ENCODE results near the gene TAF11L14.
"Not testable (repeated sequence)": the region's sequence is repeated elsewhere in the genome, so short reads cannot be mapped to it uniquely, and the experiment has no call there.

TAF11L14 gene

DNA sequence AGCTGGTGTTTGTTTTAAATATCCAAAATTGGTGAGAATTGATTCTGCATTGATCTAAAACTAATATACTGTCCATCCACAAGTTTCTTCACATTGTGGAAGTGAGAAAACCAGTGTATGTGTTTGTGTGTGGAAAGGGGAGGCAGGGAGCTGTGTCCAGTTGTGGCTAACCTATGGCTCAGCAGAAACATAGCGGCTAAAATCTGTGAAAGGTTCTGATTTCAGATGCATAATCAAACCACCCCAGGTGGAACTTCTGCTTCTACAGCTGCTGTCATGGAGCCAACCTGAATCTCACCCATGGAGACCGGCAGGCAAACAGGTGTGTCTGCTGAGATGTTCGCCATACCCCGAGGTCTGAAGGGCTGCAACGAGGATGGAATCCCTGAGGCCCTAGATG is at the start of gene TAF11L14:
Gene TAF11L14, plus strand, starts transcription at position 301 of the 400 bp plus-strand sequence.
- DNase-seq (ENCODE audit: low spot score) (no peak), FAIRE-seq (no peak)

DNA sequence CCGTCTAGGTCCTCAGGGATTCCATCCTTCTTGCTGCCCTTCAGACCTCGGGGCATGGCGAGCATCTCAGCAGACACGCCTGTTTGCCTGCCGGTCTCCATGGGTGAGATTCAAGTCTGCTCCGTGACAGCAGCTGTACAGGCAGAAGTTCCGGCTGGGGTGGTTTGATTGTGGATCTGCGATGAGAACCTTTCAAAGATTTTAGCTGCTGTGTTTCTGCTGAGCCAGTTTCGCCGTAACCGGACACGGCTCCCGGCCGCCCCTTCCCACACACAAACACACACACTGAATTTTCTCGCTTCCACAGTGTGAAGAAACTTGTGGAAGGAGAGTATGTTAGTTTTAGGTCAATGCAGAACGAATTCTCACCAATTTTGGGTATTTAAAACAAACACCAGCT is 48.6 kb upstream of the TAF11L14 start, which contains the start of gene TAF11L7:
Gene TAF11L7, minus strand, starts transcription at position 101 of the 400 bp plus-strand sequence.
- DNase-seq (ENCODE audit: low spot score); FAIRE-seq: not testable (repeated sequence)

GRCh38 chr5:17590860-17591259 is 43.4 kb upstream of the TAF11L14 start, which contains the start of gene TAF11L8:
Gene TAF11L8, minus strand, starts transcription at chr5:17590960.
- not testable (repeated sequence) for FAIRE-seq; DNase-seq (ENCODE audit: low spot score)

DNA sequence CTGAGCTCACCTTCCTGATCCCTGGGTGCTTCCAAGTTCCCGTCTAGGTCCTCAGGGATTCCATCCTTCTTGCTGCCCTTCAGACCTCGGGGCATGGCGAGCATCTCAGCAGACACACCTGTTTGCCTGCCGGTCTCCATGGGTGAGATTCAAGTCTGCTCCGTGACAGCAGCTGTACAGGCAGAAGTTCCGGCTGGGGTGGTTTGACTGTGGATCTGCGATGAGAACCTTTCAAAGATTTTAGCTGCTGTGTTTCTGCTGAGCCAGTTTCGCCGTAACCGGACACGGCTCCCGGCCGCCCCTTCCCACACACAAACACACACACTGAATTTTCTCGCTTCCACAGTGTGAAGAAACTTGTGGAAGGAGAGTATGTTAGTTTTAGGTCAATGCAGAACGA is 40.0 kb upstream of the TAF11L14 start, which contains the start of gene TAF11L9:
Gene TAF11L9, minus strand, starts transcription at position 140 of the 400 bp plus-strand sequence.
- DNase-seq (ENCODE audit: low spot score); FAIRE-seq: not testable (repeated sequence)

GRCh38 chr5:17597728-17598127 is 36.5 kb upstream of the TAF11L14 start, which contains the start of gene TAF11L10:
Gene TAF11L10, minus strand, starts transcription at chr5:17597828.
- DNase-seq (ENCODE audit: low spot score); FAIRE-seq: not testable (repeated sequence)

DNA sequence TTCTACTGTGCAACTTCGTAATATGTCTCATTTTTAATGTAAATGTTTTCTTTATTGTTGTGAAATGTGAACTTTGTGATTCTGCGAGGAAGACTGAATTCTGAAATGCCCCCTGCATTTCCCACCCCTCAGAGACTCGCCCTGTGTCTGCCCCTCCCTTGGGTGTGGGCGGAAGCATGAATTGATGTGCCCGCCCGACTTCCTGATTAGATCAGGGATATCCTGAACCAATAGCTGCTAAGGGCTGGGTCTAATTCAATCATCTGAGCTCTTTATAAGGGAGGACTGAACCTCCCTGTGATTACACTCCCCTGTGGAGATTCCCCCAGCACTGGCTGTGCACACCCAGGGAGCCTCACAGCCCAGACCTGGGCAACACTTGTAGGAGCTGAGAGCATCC is 30.4 kb upstream of the TAF11L14 start, which contains the start of gene TAF11L11:
Gene TAF11L11, plus strand, starts transcription at position 304 of the 400 bp plus-strand sequence.
- peak; percentile 40 for FAIRE-seq
- not testable (repeated sequence) for DNase-seq (ENCODE audit: low spot score)

- FAIRE-seq, result peak; percentile 9
- DNase-seq (ENCODE audit: low spot score), result no peak
These were observed 29.3 kb upstream of the TAF11L14 start for GRCh38 chr5:17604951-17605350.

DNA sequence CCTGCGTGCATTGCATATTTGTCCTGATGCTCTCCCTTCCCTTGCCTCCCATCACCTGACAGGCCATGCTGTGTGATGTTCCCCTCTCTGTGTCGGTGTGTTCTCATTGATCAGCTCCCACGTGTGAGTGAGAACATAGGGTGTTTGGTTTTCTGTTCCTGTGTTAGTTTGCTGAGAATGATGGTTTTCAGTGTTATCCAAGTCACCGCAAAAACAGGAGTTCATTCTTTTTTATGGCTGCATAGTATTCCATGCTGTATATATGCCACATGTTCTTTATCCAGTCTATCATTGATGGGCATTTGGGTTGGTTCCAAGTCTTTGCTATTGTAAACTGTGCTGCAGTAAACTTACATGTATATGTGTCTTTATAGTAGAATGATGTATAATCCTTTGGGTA is 26.8 kb upstream of the TAF11L14 start:
- not testable (repeated sequence) for DNase-seq (ENCODE audit: low spot score); FAIRE-seq

DNA sequence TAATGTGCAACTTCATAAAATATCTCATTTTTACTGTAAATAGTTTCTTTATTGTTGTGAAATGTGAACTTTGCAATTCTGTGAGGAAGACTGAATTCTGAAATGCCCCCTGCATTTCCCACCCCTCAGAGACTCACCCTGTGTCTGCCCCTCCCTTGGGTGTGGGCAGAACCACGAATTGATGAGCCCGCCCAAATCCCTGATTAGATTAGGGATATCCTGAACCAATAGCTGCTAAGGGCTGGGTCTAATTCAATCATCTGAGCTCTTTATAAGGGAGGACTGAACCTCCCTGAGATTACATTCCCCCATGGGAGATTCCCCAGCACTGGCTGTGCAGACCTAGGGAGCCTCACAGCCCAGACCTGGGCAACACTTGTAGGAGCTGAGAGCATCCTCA is 24.2 kb upstream of the TAF11L14 start, which contains the start of gene TAF11L12:
Gene TAF11L12, plus strand, starts transcription at position 301 of the 400 bp plus-strand sequence.
- DNase-seq (ENCODE audit: low spot score); FAIRE-seq: not testable (repeated sequence)

GRCh38 chr5:17614872-17615605 is 19.2 kb upstream of the TAF11L14 start:
- FAIRE-seq (no peak), DNase-seq (ENCODE audit: low spot score) (no peak)

DNA sequence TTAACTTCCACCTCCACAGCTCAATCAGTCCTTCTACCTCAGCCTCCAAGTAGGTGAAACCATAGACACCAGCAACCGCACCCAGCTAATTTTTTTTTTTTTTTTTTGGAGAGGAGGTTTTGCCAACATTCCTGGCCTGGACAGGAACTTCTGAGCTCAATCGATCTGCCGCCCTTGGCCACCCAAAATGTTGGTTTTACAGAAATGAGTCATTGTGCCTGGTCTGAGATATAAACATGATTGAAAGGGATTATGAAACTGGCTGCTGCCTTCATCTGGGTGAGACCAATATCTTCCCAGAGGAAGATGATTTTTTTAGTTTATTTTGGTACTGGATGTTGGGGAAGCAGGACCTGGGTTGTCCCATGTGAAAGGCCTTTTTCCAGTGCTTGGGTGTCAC is 14.9 kb upstream of the TAF11L14 start:
- DNase-seq (ENCODE audit: low spot score), result peak; percentile 78
- no peak for FAIRE-seq

GRCh38 chr5:17620627-17621026 is 13.6 kb upstream of the TAF11L14 start:
- FAIRE-seq (no peak), DNase-seq (ENCODE audit: low spot score) (no peak)

DNA sequence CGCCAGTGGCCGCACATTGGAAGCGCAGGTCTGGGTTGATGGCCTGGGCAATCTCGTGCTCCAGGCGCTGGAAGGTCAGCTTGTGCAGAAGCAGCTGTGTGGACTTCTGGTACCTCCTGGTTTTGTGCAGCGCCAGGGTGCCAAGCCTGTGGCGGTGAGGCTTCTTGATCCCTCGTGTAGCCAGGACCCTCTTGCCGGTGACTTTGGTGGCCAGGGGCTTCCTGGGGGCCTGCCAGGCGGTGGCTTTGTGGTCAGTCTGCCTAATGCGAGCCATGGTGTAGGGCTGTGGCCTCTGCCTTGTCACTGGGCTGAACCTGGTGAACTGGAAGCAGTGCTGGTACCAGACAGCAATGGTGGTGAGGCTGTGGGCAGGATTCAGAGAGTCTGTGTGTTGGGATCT is 8.6 kb upstream of the TAF11L14 start:
- no peak for FAIRE-seq
- DNase-seq (ENCODE audit: low spot score), result no peak

DNA sequence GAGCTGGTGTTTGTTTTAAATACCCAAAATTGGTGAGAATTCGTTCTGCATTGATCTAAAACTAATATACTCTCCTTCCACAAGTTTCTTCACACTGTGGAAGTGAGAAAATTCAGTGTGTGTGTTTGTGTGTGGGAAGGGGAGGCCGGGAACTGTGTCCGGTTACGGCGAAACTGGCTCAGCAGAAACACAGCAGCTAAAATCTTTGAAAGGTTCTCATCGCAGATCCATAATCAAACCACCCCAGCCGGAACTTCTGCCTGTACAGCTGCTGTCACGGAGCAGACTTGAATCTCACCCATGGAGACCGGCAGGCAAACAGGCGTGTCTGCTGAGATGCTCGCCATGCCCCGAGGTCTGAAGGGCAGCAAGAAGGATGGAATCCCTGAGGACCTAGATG is 2.5 kb upstream of the TAF11L14 start, which contains the start of gene TAF11L13:
Gene TAF11L13, plus strand, starts transcription at position 301 of the 400 bp plus-strand sequence.
- not testable (repeated sequence) for DNase-seq (ENCODE audit: low spot score); FAIRE-seq

- DNase-seq (ENCODE audit: low spot score); FAIRE-seq: not testable (repeated sequence)
These were observed 15.0 kb downstream of the TAF11L14 start for GRCh38 chr5:17649232-17649631.

DNA sequence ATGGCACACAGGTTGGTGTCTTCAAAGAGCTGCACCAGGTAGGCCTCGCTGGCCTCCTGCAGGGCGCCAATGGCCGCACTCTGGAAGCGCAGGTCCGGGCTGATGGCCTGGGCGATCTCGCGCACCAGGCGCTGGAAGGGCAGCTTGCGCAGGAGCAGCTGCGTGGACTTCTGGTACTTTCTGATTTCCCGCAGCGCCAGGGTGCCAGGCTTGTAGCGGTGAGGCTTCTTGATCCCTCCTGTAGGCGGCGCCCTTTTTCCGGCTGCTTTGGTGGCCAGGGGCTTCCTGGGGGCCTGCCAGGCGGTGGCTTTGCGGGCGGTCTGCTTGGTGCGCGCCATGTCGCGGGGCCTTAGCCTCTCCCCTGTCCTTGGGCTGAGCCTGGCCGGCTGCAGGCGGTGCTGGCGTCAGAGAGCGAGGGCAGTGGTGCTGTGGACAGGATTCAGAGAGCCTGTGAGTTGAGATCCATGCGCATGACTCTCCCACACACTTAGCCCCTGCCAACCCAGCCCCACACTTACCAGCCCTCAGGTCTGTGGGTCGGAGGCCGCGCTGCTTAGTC is 21.0 kb downstream of the TAF11L14 start:
- not testable (repeated sequence) for DNase-seq (ENCODE audit: low spot score); FAIRE-seq

GRCh38 chr5:17655921-17656320 is 21.7 kb downstream of the TAF11L14 start:
- DNase-seq (ENCODE audit: low spot score) (no peak), FAIRE-seq (no peak)

DNA sequence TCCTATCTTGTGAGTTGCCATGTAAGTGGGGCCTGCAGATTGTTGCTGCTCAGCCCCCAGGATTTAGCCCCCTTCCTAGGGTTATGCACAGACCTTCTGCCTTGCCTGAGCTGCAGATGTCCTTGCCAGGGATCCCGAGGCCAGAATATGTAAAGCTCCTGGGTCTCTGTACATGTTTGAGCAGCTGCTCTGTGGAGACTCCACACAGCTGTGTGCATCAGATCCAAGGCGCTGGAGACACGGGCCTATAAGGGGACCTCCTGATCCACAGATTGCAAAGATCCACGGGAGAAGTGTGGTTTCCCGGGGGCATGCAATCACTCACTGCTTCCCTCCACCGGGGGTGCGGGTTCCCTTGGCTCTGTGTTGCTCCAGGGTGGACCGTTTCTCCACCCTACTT is 28.9 kb downstream of the TAF11L14 start:
- no peak for FAIRE-seq

DNA sequence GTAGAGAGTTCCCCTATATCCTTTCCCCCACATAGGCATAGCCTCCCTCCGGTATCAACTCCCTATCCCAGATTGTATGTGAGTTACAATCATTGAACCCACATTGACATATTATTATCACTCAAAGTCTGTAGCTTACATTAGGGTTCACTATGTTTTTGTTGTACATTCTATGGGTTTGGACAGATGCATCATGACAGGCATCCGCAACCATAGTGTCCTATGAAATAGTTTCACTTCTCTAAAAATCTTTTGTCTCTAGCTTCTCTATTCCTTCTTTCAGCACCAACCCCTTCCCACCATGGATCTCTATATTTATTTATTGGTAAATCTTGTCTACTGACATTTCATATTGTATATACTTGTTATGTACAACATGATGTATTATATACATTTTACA is 31.6 kb downstream of the TAF11L14 start:
- FAIRE-seq (no peak), DNase-seq (ENCODE audit: low spot score) (no peak)

More for the DNA sequence above, 28.9 kb downstream of the TAF11L14 start:
- no peak for DNase-seq (ENCODE audit: low spot score)

GRCh38 chr5:17666726-17667235 is 32.5 kb downstream of the TAF11L14 start:
- FAIRE-seq (no peak), DNase-seq (ENCODE audit: low spot score) (no peak)

DNA sequence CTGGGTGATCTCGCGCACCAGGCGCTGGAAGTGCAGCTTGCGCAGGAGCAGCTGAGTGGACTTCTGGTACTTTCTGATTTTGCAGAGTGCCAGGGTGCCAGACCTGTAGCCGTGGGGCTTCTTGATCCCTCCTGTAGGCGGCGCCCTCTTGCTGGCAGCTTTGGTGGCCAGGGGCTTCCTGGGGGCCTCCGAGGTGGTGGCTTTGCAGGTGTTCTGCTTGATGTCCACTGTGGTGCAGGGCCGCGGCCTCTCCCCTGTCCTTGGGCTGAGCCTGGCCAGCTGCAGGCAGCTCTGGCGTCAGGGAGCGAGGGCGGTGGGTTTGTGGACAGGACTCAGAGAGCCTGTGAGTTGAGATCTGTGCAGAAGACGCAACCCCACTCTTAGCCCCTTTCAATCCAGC is 36.1 kb downstream of the TAF11L14 start:
- DNase-seq (ENCODE audit: low spot score), result no peak
- no peak for FAIRE-seq
